ENCODE data around the gene KRT85. TPM values are rescaled to one million over a fixed set of nuclear protein-coding genes. Genes with fewer than 3 reads are reported as not detected.

The KRT85 gene
- polyA plus RNA-seq, 1 donor (not counting 4 experiments of a cell fraction or from before 2014, with no cell fraction given): not detected

- Histone ChIP-seq H3K27me3 (ENCODE audit: control insufficient read depth, extremely low read depth, insufficient read depth, low read length) (no peaks in the 10 kb centered on the region), H2AFZ (ENCODE audit: control insufficient read depth, low read length) (no peak overlapping the region), H3K4me3 (ENCODE audit: control insufficient read depth in 2 of 3, extremely low read depth in 1 of 3, insufficient read depth in 2 of 3, low read depth in 1 of 3, low read length in 3 of 3) (no peak overlapping the region), H3K9me3 (ENCODE audit: control insufficient read depth, low read depth, low read length) (no peaks in the 10 kb centered on the region), H3K9me1 (ENCODE audit: control insufficient read depth, extremely low read depth, insufficient read depth, low read length) (no peaks in the 10 kb centered on the region), H3K79me2 (ENCODE audit: control insufficient read depth, insufficient read depth, low read length) (no peaks in the 10 kb centered on the region), H4K20me1 (ENCODE audit: control insufficient read depth, extremely low read depth, insufficient read depth, low read length) (no peaks in the 10 kb centered on the region), H3K36me3 (ENCODE audit: control insufficient read depth in 2 of 2, extremely low read depth in 1 of 2, insufficient read depth in 2 of 2, low read length in 2 of 2) (no peaks in the 10 kb centered on the region), H3K4me1 (ENCODE audit: control insufficient read depth, extremely low read depth, insufficient read depth, low read length) (peaks cover 32% of the 10 kb centered on the region), H3K9ac (ENCODE audit: control insufficient read depth, extremely low read depth, insufficient read depth, low read length) (no peak overlapping the region), H3K4me2 (ENCODE audit: control insufficient read depth, extremely low read depth, insufficient read depth, low read depth, low read length) (no peak overlapping the region), H3K27ac (ENCODE audit: control insufficient read depth, insufficient read depth, low read length) (no peak overlapping the region)
- dilution Hi-C loops (cut with MboI; ENCODE audit: extremely low pct_ligation_motif_present, low sequenced_read_pairs): no loop called here
- no peak for TF ChIP-seq CTCF (optimal IDR thresholded peaks at IDR 0.05 in 1 of 3, IDR thresholded peaks at IDR 0.05 in 1 of 3, conservative IDR thresholded peaks at IDR 0.05 in 1 of 3; ENCODE audit: extremely low read depth in 1 of 3, insufficient read depth in 2 of 3, low read length in 3 of 3)
- TF ChIP-seq EZH2 (IDR thresholded peaks at IDR 0.05; ENCODE audit: low read length): no peak
- FAIRE-seq (no peak), DNase-seq (ENCODE audit: low read depth, low spot score) (no peak)
These were observed 27.6 kb upstream of the KRT85 start for GRCh38 chr12:52394836-52395405.

GRCh38 chr12:52392465-52393007, 25.3 kb upstream of the KRT85 start:
- H3K4me1 ChIP-seq (ENCODE audit: control insufficient read depth, extremely low read depth, insufficient read depth, low read length): peaks cover 52% of the 10 kb centered on the region
- no peak overlapping the region for H3K9ac ChIP-seq (ENCODE audit: control insufficient read depth, extremely low read depth, insufficient read depth, low read length)
- no peaks in the 10 kb centered on the region for H3K79me2 ChIP-seq (ENCODE audit: control insufficient read depth, insufficient read depth, low read length)
- H3K9me3 ChIP-seq (ENCODE audit: control insufficient read depth, low read depth, low read length): no peaks in the 10 kb centered on the region
- no peak overlapping the region for H3K4me3 ChIP-seq (ENCODE audit: control insufficient read depth in 2 of 3, extremely low read depth in 1 of 3, insufficient read depth in 2 of 3, low read depth in 1 of 3, low read length in 3 of 3)
- H3K27ac ChIP-seq (ENCODE audit: control insufficient read depth, insufficient read depth, low read length): peak overlapping the region; percentile 48
- TF ChIP-seq CTCF (optimal IDR thresholded peaks at IDR 0.05 in 1 of 3, IDR thresholded peaks at IDR 0.05 in 1 of 3, conservative IDR thresholded peaks at IDR 0.05 in 1 of 3; ENCODE audit: extremely low read depth in 1 of 3, insufficient read depth in 2 of 3, low read length in 3 of 3) (no peak), EZH2 (IDR thresholded peaks at IDR 0.05; ENCODE audit: low read length) (no peak)
- DNase-seq (ENCODE audit: low read depth, low spot score) (no peak), FAIRE-seq (peak; percentile 94)
- H3K4me2 ChIP-seq (ENCODE audit: control insufficient read depth, extremely low read depth, insufficient read depth, low read depth, low read length): peak overlapping the region; percentile 1
- no peaks in the 10 kb centered on the region for H3K36me3 ChIP-seq (ENCODE audit: control insufficient read depth in 2 of 2, extremely low read depth in 1 of 2, insufficient read depth in 2 of 2, low read length in 2 of 2)
- no peaks in the 10 kb centered on the region for H4K20me1 ChIP-seq (ENCODE audit: control insufficient read depth, extremely low read depth, insufficient read depth, low read length)
- no peak overlapping the region for H2AFZ ChIP-seq (ENCODE audit: control insufficient read depth, low read length)
- H3K27me3 ChIP-seq (ENCODE audit: control insufficient read depth, extremely low read depth, insufficient read depth, low read length): no peaks in the 10 kb centered on the region
- dilution Hi-C loops (cut with MboI; ENCODE audit: extremely low pct_ligation_motif_present, low sequenced_read_pairs): no loop called here
- no peaks in the 10 kb centered on the region for H3K9me1 ChIP-seq (ENCODE audit: control insufficient read depth, extremely low read depth, insufficient read depth, low read length)

All from keratinocyte (primary cell).